Fibroblast of mammary gland (primary cell): ENCODE data around the gene MED20.

Experiments
- DNase-seq: peaks from one replicate; pipeline ENCODE4 v3.0.0-alpha.2; 2010; ENCODE audit warnings: low read depth
- H3K4me3 ChIP-seq: 2 replicates; pipeline ENCODE4 v1.5.1; 2011; ENCODE audit warnings: low read depth, mild to moderate bottlenecking, low read length, moderate library complexity; ENCODE audit not compliant: control insufficient read depth
- TF ChIP-seq, protein P1 (sequence below): conservative IDR thresholded peaks from 2 replicates; pipeline ENCODE4 v1.5.1; 2011; ENCODE audit warnings: low read depth, low read length, inconsistent platforms; ENCODE audit not compliant: control insufficient read depth, insufficient read depth

The MED20 gene

DNA sequence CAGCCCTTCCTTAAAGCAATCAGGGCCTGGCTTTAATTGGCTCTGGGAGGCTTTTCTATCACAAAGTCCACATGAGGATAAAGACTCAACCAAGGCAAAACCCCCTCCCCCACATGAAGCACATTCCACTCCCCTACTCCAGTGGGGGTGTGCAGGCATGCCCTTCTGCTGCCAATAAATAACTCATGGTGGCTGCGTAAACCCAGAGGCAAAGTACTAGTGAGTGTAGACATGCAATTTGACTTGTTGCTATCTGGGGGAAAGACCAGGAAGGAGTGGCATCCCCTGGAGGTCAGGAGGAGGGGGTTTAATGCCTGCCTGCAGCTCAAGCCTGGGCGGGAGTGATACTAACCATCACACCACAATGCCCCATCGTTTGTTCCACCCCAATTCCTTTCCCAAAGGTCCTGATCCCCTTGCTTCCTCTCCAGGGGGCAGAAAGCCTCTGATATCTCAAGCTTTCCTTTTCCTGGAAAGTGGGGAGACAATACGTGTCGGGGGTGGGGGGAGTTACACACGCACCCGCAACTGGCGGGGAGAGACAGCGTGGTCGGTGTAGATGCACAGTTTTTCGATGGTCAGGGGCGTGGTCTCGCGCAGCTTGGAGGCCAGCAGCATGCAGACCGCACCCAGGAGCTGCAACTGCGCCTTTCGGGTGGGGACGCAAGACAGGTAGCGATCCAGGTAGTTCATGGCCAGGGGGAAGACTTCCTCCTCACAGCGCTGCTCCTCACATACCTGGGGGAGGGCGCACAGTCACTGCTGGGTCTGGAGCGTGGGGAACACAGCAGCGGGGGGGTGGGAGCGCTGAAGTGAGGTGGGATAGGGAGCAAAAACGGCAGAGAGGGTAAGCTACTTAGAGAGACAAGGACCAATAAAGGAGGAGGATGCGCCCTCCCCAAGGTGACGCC lies 19.2 kb upstream of the MED20 start:
- TF ChIP-seq, protein P1, sequence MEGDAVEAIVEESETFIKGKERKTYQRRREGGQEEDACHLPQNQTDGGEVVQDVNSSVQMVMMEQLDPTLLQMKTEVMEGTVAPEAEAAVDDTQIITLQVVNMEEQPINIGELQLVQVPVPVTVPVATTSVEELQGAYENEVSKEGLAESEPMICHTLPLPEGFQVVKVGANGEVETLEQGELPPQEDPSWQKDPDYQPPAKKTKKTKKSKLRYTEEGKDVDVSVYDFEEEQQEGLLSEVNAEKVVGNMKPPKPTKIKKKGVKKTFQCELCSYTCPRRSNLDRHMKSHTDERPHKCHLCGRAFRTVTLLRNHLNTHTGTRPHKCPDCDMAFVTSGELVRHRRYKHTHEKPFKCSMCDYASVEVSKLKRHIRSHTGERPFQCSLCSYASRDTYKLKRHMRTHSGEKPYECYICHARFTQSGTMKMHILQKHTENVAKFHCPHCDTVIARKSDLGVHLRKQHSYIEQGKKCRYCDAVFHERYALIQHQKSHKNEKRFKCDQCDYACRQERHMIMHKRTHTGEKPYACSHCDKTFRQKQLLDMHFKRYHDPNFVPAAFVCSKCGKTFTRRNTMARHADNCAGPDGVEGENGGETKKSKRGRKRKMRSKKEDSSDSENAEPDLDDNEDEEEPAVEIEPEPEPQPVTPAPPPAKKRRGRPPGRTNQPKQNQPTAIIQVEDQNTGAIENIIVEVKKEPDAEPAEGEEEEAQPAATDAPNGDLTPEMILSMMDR, result no peak
- peak; percentile 62 for DNase-seq
- H3K4me3 ChIP-seq, result peak overlapping the region; percentile 77

DNA sequence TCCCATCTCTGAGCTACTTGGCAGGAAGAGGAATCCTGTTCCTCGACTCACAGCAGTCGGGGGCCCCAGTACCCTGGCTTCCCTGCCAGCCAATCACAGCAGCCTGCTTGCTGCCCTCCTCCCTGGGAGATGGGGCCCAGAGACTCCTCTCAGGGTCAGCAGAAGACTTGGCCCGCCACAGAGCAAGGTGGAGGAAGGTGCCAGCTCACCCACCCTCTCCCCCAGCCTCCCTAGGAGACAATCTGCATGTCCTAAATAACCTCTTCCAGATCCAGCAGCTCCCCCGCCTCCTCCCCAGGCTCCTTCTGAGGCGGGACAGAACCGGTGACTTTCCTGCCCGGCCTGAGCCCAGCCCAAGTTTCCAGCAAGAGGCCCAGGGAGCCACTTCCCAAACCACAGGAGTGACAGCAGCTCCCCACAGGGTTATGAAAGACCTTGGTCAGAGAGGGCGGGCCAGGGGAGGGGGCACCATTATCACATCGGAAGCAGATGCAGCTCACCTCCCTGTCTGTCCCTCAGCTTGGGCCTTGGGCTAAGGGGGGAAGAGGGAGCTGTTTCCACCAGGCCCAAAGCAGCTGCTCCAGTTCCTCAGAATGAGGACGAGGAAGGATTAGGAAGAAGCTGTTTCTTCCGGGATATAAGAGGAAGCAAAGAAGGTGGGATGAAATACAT lies 18.4 kb upstream of the MED20 start:
- peak; percentile 44 for DNase-seq
- peak overlapping the region; percentile 5 for H3K4me3 ChIP-seq
- TF ChIP-seq, protein P1, result no peak

DNA sequence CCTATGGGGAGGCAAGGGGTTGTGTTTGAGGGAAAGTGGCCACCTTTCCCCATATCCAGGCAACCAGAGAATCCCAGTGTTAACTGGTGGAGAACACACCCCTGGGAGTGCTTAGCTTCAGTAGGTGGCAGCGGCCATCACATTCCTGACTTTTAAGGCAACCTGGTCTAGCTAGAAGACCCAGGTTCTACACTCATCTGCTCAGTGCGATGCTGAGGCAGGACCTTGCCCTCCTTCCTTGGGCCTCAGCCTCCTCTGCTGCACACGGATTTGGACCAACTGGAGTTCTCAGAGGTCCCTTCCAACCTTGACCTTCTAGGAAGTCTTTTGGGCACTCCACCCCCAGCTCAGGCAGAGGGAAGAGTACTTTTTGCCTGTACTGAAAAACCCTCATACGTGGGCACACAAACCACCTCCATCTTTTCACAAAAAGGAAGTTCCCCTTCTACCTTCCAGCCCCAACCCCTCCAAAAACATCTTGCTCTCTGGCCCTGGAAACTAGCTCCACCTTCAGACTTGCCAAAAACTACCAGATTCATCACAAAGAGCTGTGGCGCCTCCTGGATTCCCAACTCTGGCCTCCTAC lies 17.7 kb upstream of the MED20 start:
- DNase-seq, result no peak
- peak overlapping the region; percentile 5 for H3K4me3 ChIP-seq
- TF ChIP-seq, protein P1, result no peak

DNA sequence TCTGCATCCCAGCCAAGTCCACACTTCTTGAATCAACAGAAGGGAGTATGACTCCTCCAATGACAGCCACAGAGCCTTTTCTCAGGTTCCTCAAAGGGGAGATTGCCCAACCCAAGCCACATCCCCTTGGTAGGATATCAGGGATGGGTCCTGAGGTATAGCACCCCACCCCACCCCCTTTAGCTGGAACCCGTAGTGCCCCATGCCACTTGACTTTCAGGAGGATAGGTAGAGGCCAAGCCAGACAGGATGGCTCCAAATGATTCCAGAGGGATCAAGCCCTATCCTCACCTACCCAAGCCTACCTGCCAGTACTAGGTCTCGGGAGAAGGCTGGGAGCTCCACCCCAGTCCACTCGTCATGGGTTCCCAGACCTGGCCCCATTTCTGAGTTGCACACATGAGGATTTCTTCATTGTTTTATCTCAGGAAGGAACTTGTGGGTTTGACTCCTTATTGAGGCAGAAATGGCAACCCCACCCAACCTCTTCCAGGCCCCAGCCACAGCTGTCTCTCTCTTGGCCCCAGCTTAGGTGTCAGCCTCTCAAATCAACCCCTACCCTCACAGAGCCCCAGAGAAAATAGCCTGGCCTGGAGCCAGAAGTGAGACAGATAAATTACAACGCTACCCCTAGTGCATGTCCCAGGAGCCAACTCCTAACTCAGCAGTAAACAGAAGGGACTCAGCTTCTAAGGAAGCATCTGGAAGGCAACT lies 17.1 kb upstream of the MED20 start:
- H3K4me3 ChIP-seq, result no peak overlapping the region
- no peak for DNase-seq
- TF ChIP-seq, protein P1, result no peak

DNA sequence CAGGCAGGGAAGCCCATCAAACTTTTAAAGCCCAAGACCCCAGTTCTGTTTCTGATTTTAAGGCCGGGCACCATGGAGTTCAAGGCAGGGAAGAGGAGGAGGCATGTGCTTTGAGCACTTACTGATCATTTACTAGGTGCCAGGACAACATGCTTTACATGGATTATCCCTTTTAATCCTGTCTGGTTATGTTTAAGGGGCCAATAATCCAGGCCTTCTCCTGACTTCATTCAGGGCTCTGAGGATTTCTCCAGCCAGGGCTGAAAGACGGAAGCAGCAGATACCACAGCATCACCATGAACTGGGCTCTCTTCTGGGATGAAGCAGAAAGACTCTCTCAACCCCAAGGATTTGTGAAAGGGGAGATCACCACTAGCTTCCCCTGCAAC lies 16.5 kb upstream of the MED20 start:
- DNase-seq, result no peak
- TF ChIP-seq, protein P1, result no peak
- H3K4me3 ChIP-seq, result no peak overlapping the region

DNA sequence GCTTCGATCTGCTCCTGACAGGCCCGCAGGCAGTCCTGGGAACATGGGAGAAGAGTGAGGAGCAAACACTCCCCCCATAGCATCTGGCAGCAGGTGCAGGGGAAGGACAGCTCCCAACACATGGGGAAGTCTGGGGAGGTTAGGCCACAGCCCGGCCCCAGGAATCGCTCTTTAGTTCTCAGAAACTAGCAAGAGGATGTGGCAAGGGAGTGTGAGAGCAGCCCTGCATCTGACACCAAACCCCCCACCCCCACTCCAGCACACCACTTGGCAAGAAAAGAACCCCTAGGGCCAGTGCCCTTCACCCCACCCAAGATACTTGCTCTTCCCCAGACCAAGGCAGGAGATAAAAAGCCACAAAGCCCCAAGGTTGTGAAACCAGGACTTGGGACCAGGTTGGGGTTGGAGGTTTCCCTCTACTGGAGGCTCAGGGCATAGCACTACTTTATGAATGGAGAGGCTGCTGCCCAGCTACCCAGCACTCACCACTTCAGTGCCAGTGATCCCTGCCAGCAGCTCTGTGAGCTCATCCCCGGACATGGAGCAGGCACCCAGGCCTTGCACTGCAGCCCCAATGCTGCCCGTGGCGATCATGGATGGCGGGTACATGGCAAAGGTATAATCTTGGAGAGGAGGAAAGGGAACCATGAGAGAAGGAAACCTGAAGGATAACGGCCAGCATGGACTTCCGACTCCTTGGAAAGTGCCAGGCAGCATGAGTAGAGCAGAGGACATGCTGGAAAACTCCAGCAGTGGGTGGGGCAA lies 15.3 kb upstream of the MED20 start:
- TF ChIP-seq, protein P1, result peak; percentile 95
- no peak overlapping the region for H3K4me3 ChIP-seq
- peak; percentile 92 for DNase-seq
